Measurements from ENCODE around the gene SHKBP1.

SHKBP1 gene

DNA sequence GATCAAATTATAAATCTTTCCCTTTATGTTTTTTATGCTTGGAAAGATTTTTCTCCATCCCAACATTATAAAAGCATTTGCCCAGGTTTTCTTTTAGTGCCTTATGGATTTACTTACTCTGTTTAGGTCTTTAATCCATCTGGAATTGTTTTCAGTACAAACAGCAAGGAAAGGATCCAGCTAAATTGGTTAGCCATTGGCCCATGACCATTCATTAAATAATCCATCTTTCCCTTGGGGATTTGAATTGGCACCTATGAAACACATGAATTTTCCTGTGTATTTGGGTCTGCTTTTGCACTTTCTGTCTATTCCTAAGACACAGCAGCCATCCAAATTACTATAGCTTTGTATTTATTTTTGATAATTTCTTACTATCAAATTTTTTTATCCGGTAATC, 28.8 kb upstream of the SHKBP1 start:
- in situ Hi-C loops (cut with HindIII; ENCODE audit: low sequenced_read_pairs): no loop called here
- no peak overlapping the region for H3K4me3 ChIP-seq (ENCODE audit: low read depth, low read length)
- DNase-seq (ENCODE audit: low read depth): no peak
- TF ChIP-seq, protein P1, sequence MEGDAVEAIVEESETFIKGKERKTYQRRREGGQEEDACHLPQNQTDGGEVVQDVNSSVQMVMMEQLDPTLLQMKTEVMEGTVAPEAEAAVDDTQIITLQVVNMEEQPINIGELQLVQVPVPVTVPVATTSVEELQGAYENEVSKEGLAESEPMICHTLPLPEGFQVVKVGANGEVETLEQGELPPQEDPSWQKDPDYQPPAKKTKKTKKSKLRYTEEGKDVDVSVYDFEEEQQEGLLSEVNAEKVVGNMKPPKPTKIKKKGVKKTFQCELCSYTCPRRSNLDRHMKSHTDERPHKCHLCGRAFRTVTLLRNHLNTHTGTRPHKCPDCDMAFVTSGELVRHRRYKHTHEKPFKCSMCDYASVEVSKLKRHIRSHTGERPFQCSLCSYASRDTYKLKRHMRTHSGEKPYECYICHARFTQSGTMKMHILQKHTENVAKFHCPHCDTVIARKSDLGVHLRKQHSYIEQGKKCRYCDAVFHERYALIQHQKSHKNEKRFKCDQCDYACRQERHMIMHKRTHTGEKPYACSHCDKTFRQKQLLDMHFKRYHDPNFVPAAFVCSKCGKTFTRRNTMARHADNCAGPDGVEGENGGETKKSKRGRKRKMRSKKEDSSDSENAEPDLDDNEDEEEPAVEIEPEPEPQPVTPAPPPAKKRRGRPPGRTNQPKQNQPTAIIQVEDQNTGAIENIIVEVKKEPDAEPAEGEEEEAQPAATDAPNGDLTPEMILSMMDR (IDR thresholded peaks at IDR 0.05; ENCODE audit: low read depth, low read length, missing control alignments): no peak

DNA sequence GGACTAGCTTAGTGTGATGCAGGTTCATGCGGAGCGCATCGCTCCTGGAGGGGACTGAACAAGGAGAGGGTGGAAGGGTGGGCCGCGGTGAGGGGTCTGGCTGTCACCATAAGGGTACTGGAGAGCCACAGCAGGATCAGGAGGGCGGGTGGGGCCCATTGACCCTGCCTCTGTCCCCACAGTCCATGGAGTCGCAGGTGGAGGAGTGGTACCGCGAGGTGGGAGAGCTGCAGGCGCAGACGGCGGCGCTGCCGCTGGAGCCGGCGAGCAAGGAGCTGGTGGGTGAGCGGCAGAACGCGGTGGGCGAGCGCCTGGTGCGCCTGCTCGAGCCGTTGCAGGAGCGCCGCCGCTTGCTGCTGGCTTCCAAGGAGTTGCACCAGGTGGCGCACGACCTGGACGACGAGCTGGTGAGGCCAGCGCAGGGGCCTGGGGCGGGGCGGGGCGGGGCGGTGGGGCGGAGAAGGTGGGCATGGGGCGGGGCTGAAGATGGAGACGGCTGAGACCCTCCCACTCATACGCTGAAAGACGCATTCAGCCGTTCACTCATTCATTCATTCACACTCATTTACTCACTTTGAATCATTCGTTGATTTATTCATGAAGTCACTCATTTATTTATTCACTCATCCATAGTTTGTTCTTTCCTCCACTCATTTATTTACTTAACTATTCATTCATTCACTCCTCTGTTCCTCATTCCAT, 27.5 kb upstream of the SHKBP1 start:
- in situ Hi-C loops (cut with HindIII; ENCODE audit: low sequenced_read_pairs): no loop called here
- peak; percentile 8 for DNase-seq (ENCODE audit: low read depth)
- TF ChIP-seq, protein P1 (IDR thresholded peaks at IDR 0.05; ENCODE audit: low read depth, low read length, missing control alignments): peak; percentile 43
- H3K4me3 ChIP-seq (ENCODE audit: low read depth, low read length): no peak overlapping the region

DNA sequence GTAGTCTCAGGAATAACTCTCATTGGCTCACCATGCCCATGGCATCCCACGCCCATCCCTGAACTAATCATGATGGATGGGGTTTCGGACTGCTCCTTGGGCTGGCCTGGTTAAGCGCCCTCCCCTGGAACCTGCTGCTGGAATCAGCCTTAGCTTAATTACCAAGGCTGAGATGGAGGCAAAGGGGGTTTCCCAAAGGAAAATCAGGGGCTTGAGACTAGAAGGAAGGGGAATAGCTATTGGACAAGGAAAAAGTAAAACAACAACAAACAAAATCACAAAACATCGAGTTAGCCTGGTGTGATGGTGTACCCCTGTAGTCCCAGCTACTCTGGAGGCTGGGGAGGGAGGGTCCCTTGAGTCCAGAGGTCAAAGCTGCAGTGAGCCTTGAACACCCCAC, 25.7 kb upstream of the SHKBP1 start:
- no peak overlapping the region for H3K4me3 ChIP-seq (ENCODE audit: low read depth, low read length)
- TF ChIP-seq, protein P1 (IDR thresholded peaks at IDR 0.05; ENCODE audit: low read depth, low read length, missing control alignments): no peak
- no peak for DNase-seq (ENCODE audit: low read depth)
- in situ Hi-C loops (cut with HindIII; ENCODE audit: low sequenced_read_pairs): loop anchor here (5.0 to 10.0 kb wide), 3 partner anchors 64 to 106 kb away; partner anchors contain the start of gene SERTAD3

DNA sequence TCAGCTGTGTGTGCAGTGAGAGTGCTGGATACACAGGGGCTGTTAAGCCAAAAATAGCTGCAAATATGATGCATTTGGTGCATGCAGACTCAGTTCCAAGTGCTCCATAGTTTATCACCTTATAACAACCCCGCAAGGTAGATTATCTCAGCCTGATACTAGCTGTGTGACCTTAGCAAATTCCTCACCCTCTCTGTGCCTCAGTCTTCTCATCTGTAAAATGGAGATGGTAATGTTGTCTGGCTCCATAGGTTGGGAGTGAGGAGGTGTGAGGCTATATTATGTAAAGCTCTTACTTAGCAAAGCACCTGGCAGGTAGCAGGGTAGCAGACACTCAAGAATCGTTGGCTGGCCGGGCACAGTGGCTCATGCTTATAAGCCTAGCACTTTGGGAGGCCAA, 23.8 kb upstream of the SHKBP1 start:
- TF ChIP-seq, protein P1 (IDR thresholded peaks at IDR 0.05; ENCODE audit: low read depth, low read length, missing control alignments): no peak
- no peak overlapping the region for H3K4me3 ChIP-seq (ENCODE audit: low read depth, low read length)
- in situ Hi-C loops (cut with HindIII; ENCODE audit: low sequenced_read_pairs): loop anchor here (5.0 to 10.0 kb wide), 3 partner anchors 62 to 108 kb away; partner anchors contain the start of gene SERTAD3
- DNase-seq (ENCODE audit: low read depth): no peak

DNA sequence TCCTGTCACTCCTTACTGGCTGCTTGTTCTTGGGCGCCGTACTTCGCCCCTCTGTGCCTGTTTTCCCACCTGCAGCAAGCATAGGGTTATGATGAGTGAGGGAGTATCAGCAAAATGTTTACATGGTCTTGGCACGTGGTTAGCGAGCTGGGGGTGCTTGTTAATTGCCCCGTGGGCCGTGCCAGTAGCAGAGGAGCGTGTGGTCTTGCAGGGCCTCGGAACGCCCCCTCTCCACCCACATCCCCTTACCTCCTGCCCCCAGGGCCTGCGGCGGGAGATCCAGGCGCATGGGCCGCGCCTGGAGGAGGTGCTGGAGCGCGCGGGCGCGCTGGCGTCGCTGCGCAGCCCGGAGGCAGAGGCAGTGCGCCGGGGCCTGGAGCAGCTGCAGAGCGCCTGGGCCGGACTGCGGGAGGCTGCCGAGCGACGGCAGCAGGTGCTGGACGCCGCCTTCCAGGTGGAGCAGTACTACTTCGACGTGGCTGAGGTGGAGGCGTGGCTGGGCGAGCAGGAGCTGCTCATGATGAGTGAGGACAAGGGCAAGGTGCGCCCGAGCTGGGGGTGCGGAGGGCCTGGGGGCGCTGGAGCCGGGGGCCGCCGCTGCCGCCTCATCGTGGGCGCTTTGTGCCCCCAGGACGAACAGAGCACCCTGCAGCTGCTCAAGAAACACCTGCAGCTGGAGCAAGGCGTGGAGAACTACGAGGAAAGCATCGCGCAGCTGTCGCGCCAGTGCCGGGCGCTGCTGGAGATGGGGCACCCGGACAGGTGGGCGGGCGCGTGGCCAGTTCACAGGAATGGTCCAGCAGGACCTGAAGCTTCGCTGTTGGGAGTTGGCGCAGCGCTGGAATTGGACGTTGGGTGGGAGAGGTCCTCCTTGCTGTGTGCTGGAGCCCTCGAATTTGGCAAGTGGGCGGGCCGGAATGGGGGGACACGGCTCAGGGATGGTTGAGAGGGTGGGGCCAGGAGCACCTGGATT, 22.5 kb upstream of the SHKBP1 start:
- no peak overlapping the region for H3K4me3 ChIP-seq (ENCODE audit: low read depth, low read length)
- in situ Hi-C loops (cut with HindIII; ENCODE audit: low sequenced_read_pairs): loop anchor here (5.0 to 10.0 kb wide), 3 partner anchors 61 to 109 kb away; partner anchors contain the start of gene SERTAD3
- TF ChIP-seq, protein P1 (IDR thresholded peaks at IDR 0.05; ENCODE audit: low read depth, low read length, missing control alignments): no peak
- no peak for DNase-seq (ENCODE audit: low read depth)

DNA sequence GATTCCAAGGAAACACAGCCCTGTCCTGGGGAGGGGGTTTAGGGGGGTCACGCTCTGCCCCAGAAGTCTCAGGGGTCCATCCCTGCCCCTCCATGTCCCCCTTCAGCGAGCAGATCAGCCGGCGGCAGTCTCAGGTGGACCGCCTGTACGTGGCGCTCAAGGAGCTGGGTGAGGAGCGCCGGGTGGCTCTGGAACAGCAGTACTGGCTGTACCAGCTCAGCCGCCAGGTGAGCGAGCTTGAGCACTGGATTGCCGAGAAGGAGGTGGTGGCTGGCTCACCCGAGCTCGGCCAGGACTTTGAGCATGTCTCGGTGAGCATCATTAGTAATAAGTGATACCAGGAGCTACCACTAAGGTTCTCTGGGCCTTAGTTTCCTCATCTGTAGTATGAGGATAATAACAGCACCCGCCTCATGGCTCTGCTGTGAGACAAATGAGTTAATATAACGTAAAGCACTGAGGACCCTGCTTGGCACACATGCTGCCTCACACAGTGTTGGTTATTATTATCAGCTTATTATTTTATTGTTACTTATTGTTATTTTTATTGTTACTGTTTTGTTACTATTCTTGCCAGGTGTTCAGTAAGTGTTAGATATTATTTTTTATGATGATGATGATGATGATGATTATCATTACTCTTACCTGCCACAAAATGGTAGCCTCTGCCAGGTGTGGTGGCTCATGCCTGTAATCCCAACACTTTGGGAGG, 20.5 kb upstream of the SHKBP1 start:
- TF ChIP-seq, protein P1 (IDR thresholded peaks at IDR 0.05; ENCODE audit: low read depth, low read length, missing control alignments): no peak
- no peak overlapping the region for H3K4me3 ChIP-seq (ENCODE audit: low read depth, low read length)
- no peak for DNase-seq (ENCODE audit: low read depth)
- in situ Hi-C loops (cut with HindIII; ENCODE audit: low sequenced_read_pairs): loop anchor here (10.0 kb wide), 2 partner anchors 59 to 111 kb away; partner anchors contain the start of gene SERTAD3

Data from astrocyte of the cerebellum (primary cell).